Heart right ventricle (tissue), 16 donors: ENCODE results near the gene GPER1. TPM values are rescaled to one million over a fixed set of nuclear protein-coding genes. Genes with fewer than 3 reads are reported as not detected.

Experiments used
- ATAC-seq, 8 donors: fragments of 200-7000 bp; cut with Tn5 transposase; one replicate each; pipeline ENCODE4 v1.9.1; 2020; ENCODE audit warnings: mild to moderate bottlenecking in 8 of 8, moderate library complexity in 8 of 8, moderate number of reproducible peaks in 1 of 8
- DNase-seq, 2 donors: peaks; one replicate each; pipeline ENCODE4 v3.0.0-alpha.2; 2020
- H3K27ac ChIP-seq, 10 donors: fragments of 200-600 bp; sonication (generic) in 2 of 10; one replicate each; pipeline versions ENCODE4 v1.5.0 to v1.8.0; 2020 to 2022; ENCODE audit warnings: mild to moderate bottlenecking in 3 of 10
- H3K27me3 ChIP-seq, 7 donors: fragments of 200-600 bp; one replicate each; pipeline ENCODE4 v1.8.0; 2021 to 2022; ENCODE audit warnings: mild to moderate bottlenecking in 2 of 7
- H3K36me3 ChIP-seq, 9 donors: fragments of 200-600 bp; sonication (generic) in 1 of 9; one replicate each; pipeline versions ENCODE4 v1.5.0 to v1.8.0; 2020 to 2022; ENCODE audit warnings: mild to moderate bottlenecking in 2 of 9
- H3K4me1 ChIP-seq, 9 donors: fragments of 200-600 bp; sonication (generic) in 1 of 9; one replicate each; pipeline versions ENCODE4 v1.5.0 to v1.8.0; 2020 to 2022; ENCODE audit warnings: mild to moderate bottlenecking in 4 of 9
- H3K4me3 ChIP-seq, 10 donors: fragments of 200-600 bp; sonication (generic) in 2 of 10; one replicate each; pipeline versions ENCODE4 v1.5.0 to v1.8.0; 2020 to 2022; ENCODE audit warnings: mild to moderate bottlenecking in 7 of 10, moderate library complexity in 2 of 10
- H3K9me3 ChIP-seq, 11 donors: fragments of 200-600 bp in 10 of 11; sonication (generic) in 2 of 11; one replicate each; pipeline versions ENCODE4 v1.5.0 to v1.8.0; 2013 to 2022; ENCODE audit warnings: mild to moderate bottlenecking in 2 of 11, control low read depth in 1 of 11, moderate library complexity in 1 of 11
- WGBS, 2 donors: extraction: QIAGEN DNeasy Blood & Tissue Kit; methylation state at CpG; one replicate each; pipeline ENCODE4 v1.1.7; 2013; ENCODE audit warnings: inconsistent platforms in 1 of 2; 5-methylcytosine and 5-hydroxymethylcytosine counted together
- intact Hi-C, 10 donors: fragments of 100-400 bp; cut with DNase I; formaldehyde crosslinking; loops; one replicate each; pipeline versions ENCODE4 v1.11.1 to v1.14.2; 2022
- polyA plus RNA-seq, 2 donors: library from polyadenylated mRNA; stranded (reverse); fragments of 200-250 nt; gene quantifications; one replicate each; pipeline ENCODE4 v1.2.3, GENCODE V29; 2013
- total RNA-seq, 10 donors: library from RNA; stranded (reverse); fragmentation: NEBNext Ultra II Directional in 3 of 10; extraction: Animal tissue kit (Norgen Biotek cat#: 25700) in 3 of 10; gene quantifications; one replicate each; pipeline versions ENCODE4 v1.2.1 to v1.2.4, GENCODE V29; 2021 to 2023
- TF ChIP-seq, protein P1 (sequence below), 9 donors: fragments of 200-600 bp; sonication (generic) in 2 of 9; IDR thresholded peaks; one replicate each; pipeline versions ENCODE4 v1.5.0 to v1.8.0; 2021 to 2022; ENCODE audit warnings: antibody characterized with exemption in 9 of 9, mild to moderate bottlenecking in 5 of 9, moderate library complexity in 1 of 9
- donor health status: Arrhythmogenic right ventricular cardiomyopathy.
- donor health status: ischemic (EF 13 %, LVEDD 7.1; RV severe dilation, severe dysfunction).
- donor health status: healthy with polysubstance abuse.
- donor health status: DM: no; HTN: yes; CAD: no.
- donor health status: DM: no; HTN: no; CAD: no.
- donor health status: ischemic (EF 25% LVEDD 6.9; RV normal size, moderate dysfunction).
- donor health status: ischemic (EF 25% LVEDD 5.7; RV mildly dilated, moderate dysfunction).
- donor health status: healthy.
- donor health status: DM: yes; HTN: yes; CAD: no.
- donor health status: Ischemic cardiomyopathy.
- donor health status: ischemic (EF 35%, LVEDD 5.7; RV mildly dilated, moderate dysfunction).
- donor health status: nonischemic (EF 11% LVEDD 7.7; RV severe dilation, severe dysfunction).
- donor health status: DM: yes; HTN: yes; CAD: no.
- donor health status: PGD.
- donor health status: ischemic (EF 29% LVEDD 5.4; RV normal size, mild dysfunction).
- donor health status: nonischemic (EF 23%, LVEDD 6.1; RV moderate dilation, normal function).

Gene GPER1
- total and polyA plus RNA-seq, 12 donors: 1.1 to 4.7 (median 1.9) TPM

DNA sequence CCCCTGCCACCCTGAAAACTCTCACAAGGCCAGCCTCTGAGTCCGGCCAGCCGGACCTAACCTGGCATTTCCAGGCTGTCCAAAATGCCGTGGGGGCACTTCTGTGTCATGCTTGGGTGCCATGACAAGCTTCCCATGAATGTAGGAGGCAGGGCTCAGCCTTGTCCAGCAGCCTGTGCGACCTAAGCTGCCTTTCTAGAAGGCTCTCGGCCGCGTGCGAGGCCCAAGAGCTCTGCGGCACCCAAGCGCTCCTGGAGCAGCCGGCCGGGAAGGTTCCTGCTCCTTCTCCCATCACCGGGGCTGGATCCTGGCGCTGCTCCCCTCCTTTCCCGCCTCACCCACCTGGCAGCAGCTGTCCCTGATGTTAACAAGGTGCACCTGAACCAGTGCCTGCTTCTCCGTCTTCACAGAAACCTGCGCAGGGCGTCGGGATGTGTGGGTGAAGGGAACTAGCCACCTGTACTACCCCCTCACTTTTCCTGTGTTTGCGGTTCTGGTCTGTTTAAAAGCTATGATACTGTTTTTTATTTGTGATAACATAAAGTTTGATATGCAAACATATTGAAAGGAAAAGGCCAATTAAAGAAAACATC lies 6.1 kb downstream of the GPER1 start:
- intact Hi-C loops: no loop called here
- 92 to 95% methylated on average over 20 of the region's 20 CpGs for WGBS, 2 donors
- ATAC-seq (no peak), DNase-seq (no peak)
- H3K4me3 ChIP-seq: no peak overlapping the region
- H3K9me3 ChIP-seq: no peaks in the 10 kb centered on the region
- TF ChIP-seq, protein P1, sequence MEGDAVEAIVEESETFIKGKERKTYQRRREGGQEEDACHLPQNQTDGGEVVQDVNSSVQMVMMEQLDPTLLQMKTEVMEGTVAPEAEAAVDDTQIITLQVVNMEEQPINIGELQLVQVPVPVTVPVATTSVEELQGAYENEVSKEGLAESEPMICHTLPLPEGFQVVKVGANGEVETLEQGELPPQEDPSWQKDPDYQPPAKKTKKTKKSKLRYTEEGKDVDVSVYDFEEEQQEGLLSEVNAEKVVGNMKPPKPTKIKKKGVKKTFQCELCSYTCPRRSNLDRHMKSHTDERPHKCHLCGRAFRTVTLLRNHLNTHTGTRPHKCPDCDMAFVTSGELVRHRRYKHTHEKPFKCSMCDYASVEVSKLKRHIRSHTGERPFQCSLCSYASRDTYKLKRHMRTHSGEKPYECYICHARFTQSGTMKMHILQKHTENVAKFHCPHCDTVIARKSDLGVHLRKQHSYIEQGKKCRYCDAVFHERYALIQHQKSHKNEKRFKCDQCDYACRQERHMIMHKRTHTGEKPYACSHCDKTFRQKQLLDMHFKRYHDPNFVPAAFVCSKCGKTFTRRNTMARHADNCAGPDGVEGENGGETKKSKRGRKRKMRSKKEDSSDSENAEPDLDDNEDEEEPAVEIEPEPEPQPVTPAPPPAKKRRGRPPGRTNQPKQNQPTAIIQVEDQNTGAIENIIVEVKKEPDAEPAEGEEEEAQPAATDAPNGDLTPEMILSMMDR (IDR thresholded peaks at IDR 0.05): no peak
- peaks cover 0 to 38% (median 8%) of the 10 kb centered on the region in 9 donors for H3K36me3 ChIP-seq
- no peak overlapping the region for H3K27ac ChIP-seq
- no peaks in the 10 kb centered on the region for H3K27me3 ChIP-seq
- H3K4me1 ChIP-seq: peaks cover 0 to 16% (median 9%) of the 10 kb centered on the region in 9 donors

GRCh38 chr7:1094870-1095269 lies 7.0 kb downstream of the GPER1 start:
- Histone ChIP-seq H3K27me3 (no peaks in the 10 kb centered on the region), H3K4me3 (no peak overlapping the region), H3K4me1 (peaks cover 0 to 16% (median 9%) of the 10 kb centered on the region in 9 donors), H3K9me3 (no peaks in the 10 kb centered on the region), H3K36me3 (peaks cover 0 to 38% (median 8%) of the 10 kb centered on the region in 9 donors), H3K27ac (no peak overlapping the region)
- WGBS, 2 donors: 76 to 79% methylated on average over 14 of the region's 14 CpGs
- TF ChIP-seq, protein P1 (IDR thresholded peaks at IDR 0.05): no peak
- no peak for ATAC-seq
- no peak for DNase-seq
- intact Hi-C loops: no loop called here

- WGBS, 2 donors: 53 to 64% methylated on average over 23 of the region's 23 CpGs
- no peaks in the 10 kb centered on the region for H3K9me3 ChIP-seq
- TF ChIP-seq, protein P1 (IDR thresholded peaks at IDR 0.05): no peak
- intact Hi-C loops: no loop called here
- H3K4me3 ChIP-seq: peak overlapping the region in 3 of 10 donors; percentile 2 to 21 (median 7)
- H3K4me1 ChIP-seq: peaks cover 0 to 16% (median 9%) of the 10 kb centered on the region in 9 donors
- ATAC-seq: peak in 7 of 8 donors; percentile 11 to 67 (median 22)
- DNase-seq: peak in 1 of 2 donors; percentile 31
- peak overlapping the region in 1 of 10 donors; percentile 1 for H3K27ac ChIP-seq
- H3K36me3 ChIP-seq: peaks cover 0 to 38% (median 8%) of the 10 kb centered on the region in 9 donors
- H3K27me3 ChIP-seq: no peaks in the 10 kb centered on the region
Observed at GRCh38 chr7:1095621-1096155, 7.8 kb downstream of the GPER1 start.

DNA sequence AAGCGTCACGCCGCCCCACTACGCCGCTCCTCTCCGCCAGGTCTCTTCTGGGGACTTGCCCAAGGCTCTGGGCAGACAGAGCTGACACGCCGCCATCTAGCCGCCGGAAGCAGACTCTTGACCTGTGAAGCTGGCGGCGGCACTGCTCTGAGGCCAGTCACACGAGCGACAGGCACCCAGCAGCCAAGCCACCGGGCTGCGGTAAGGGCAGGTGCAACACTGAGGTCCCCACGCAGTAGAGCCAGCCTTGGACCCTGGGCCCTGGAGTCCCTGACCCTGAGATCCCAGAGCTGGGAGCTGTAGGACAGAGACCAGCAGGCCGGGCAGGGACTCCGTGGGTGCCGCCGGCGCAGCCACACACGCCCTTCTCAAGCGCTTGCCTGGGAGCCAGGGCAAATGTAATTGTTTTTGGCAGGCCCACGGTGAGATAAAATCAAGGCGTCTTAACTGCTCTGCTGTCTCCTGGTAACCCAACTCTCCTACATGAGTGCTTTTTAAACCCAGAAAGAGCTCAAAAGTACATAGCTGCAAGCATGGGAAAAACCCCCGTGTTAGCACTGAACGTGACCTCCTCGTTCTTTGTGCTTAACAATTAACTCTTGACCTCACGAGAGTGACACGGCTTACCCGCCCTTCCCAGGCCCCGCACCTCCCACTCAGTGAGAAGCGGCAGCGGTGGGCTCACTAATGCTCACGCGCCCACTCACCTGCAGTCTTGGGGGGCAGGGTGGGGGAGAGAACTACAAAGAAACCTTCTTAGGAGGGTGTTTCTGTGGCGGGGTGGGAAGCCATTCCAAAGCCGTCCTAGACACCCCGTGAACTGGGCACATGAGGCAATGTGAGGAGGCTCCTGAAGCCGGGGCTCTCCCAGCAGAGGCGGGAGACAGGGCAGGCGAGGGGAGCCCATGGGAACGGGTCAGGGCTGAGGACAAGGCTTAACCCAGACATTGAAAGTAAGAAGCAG lies 8.5 kb downstream of the GPER1 start:
- ATAC-seq (peak in 6 of 8 donors; percentile 15 to 59 (median 28)), DNase-seq (no peak)
- intact Hi-C loops: no loop called here
- WGBS, 2 donors: 72 to 81% methylated on average over 44 of the region's 44 CpGs
- TF ChIP-seq, protein P1 (IDR thresholded peaks at IDR 0.05): no peak
- peaks cover 0 to 32% (median 8%) of the 10 kb centered on the region in 9 donors for H3K36me3 ChIP-seq
- H3K9me3 ChIP-seq: no peaks in the 10 kb centered on the region
- H3K27ac ChIP-seq: no peak overlapping the region
- H3K4me3 ChIP-seq: peak overlapping the region in 3 of 10 donors; percentile 2 to 21 (median 7)
- H3K4me1 ChIP-seq: peaks cover 0 to 16% (median 9%) of the 10 kb centered on the region in 9 donors
- H3K27me3 ChIP-seq: no peaks in the 10 kb centered on the region
